Activated naive CD4-positive, alpha-beta T cell treated with anti-CD3 and anti-CD28 coated beads for 36 hours (primary cell): ENCODE data around the gene TRAPPC6A. TPM values are rescaled to one million over a fixed set of nuclear protein-coding genes. Genes with fewer than 3 reads are reported as not detected.

Source experiments
- CTCF ChIA-PET: fragments of 350-600 bp; sonication (Branson Sonifier 250); formaldehyde crosslinking; loops from one replicate; lab custom pipeline; 2021; ENCODE audit warnings: antibody characterized with exemption; lab: Charles Lee
- DNase-seq: peaks from one replicate; pipeline ENCODE4 v3.0.0-alpha.2; 2020
- H3K27ac Mint-ChIP-seq: one replicate; pipeline ENCODE4 v1.8.0; 2021; ENCODE audit warnings: mild to moderate bottlenecking, mixed read lengths
- H3K27me3 Mint-ChIP-seq: one replicate; pipeline ENCODE4 v1.8.0; 2021; ENCODE audit warnings: low read depth, mixed read lengths
- H3K36me3 Mint-ChIP-seq: one replicate; pipeline ENCODE4 v1.8.0; 2021; ENCODE audit warnings: low read depth, mixed read lengths
- H3K4me1 Mint-ChIP-seq: one replicate; pipeline ENCODE4 v1.8.0; 2021; ENCODE audit warnings: low read depth, mixed read lengths
- H3K4me3 Mint-ChIP-seq: one replicate; pipeline ENCODE4 v1.8.0; 2021; ENCODE audit warnings: mild to moderate bottlenecking, moderate library complexity, mixed read lengths
- H3K9me3 Mint-ChIP-seq: one replicate; pipeline ENCODE4 v1.8.0; 2021; ENCODE audit warnings: mixed read lengths
- intact Hi-C: fragments of 100-400 bp; cut with micrococcal nuclease; formaldehyde crosslinking; loops from one replicate; pipeline ENCODE4 v1.15.1; 2023
- total RNA-seq, 2 experiments: library from RNA; stranded (reverse); gene quantifications; one replicate each; pipeline ENCODE4 v1.2.3, GENCODE V29; 2021

TRAPPC6A gene
- total RNA-seq, 2 experiments from 2014 or later, result 28.1 to 28.4 TPM

- DNase-seq, result no peak
- intact Hi-C loops, result no loop called here
- Mint-ChIP-seq H3K36me3 (peaks cover 4% of the 10 kb centered on the region), H3K27ac (no peak overlapping the region), H3K27me3 (peaks cover 22% of the 10 kb centered on the region), H3K4me1 (peaks cover 18% of the 10 kb centered on the region), H3K4me3 (no peak overlapping the region), H3K9me3 (no peaks in the 10 kb centered on the region)
- CTCF ChIA-PET, result interaction anchor here (0.8 kb wide), 1 partner anchor 37 kb away, joined by 3 read pairs; no protein-coding TSS in a partner anchor
Measured at GRCh38 chr19:45150751-45151281, 27.2 kb downstream of the TRAPPC6A start.

DNA sequence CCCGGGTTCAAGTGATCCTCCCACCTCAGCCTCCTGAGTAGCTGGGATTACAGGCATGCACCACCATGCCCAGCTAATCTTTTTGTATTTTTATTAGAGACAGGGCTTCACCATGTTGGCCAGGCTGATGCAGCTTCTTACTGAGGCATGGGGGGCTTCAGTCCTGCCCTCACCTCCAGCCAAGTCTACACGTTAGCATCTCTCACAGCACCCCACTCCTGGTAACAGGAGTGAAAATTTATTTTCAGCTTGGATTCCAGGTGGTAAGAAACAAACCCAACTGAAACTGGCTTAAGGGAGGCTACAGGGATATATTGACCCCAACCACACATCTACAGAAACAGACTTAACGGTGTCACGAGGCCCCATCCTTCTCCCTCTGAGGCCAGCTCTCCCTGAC lies 27.9 kb downstream of the TRAPPC6A start:
- Mint-ChIP-seq H3K27me3 (peaks cover 19% of the 10 kb centered on the region), H3K27ac (no peak overlapping the region), H3K9me3 (no peaks in the 10 kb centered on the region), H3K4me3 (no peak overlapping the region), H3K4me1 (peaks cover 18% of the 10 kb centered on the region), H3K36me3 (peaks cover 4% of the 10 kb centered on the region)
- CTCF ChIA-PET, result interaction anchor here (0.6 to 0.8 kb wide), 2 partner anchors 37 to 667 kb away, joined by 3 read pairs; no protein-coding TSS in a partner anchor
- no peak for DNase-seq
- intact Hi-C loops, result no loop called here

GRCh38 chr19:45149129-45149528 lies 28.9 kb downstream of the TRAPPC6A start:
- DNase-seq, result no peak
- Mint-ChIP-seq H3K4me3 (no peak overlapping the region), H3K36me3 (peaks cover 4% of the 10 kb centered on the region), H3K27me3 (peaks cover 15% of the 10 kb centered on the region), H3K9me3 (no peaks in the 10 kb centered on the region), H3K4me1 (peaks cover 16% of the 10 kb centered on the region), H3K27ac (no peak overlapping the region)
- intact Hi-C loops, result no loop called here
- CTCF ChIA-PET, result interaction anchor here (0.6 to 0.9 kb wide), 2 partner anchors 15 to 733 kb away, joined by 3 read pairs; no protein-coding TSS in a partner anchor

GRCh38 chr19:45147835-45148676 lies 30.0 kb downstream of the TRAPPC6A start:
- intact Hi-C loops, result no loop called here
- peaks cover 11% of the 10 kb centered on the region for H3K4me1 Mint-ChIP-seq
- H3K27me3 Mint-ChIP-seq, result peaks cover 10% of the 10 kb centered on the region
- no peak for DNase-seq
- CTCF ChIA-PET, result interaction anchor here (0.6 to 0.9 kb wide), 3 partner anchors 16 to 734 kb away, joined by 3 to 4 read pairs (median 3); no protein-coding TSS in a partner anchor
- H3K4me3 Mint-ChIP-seq, result no peak overlapping the region
- H3K27ac Mint-ChIP-seq, result no peak overlapping the region
- H3K9me3 Mint-ChIP-seq, result no peaks in the 10 kb centered on the region
- H3K36me3 Mint-ChIP-seq, result peaks cover 5% of the 10 kb centered on the region

- Mint-ChIP-seq H3K4me1 (peaks cover 5% of the 10 kb centered on the region), H3K36me3 (peaks cover 8% of the 10 kb centered on the region), H3K9me3 (no peaks in the 10 kb centered on the region), H3K27me3 (peaks cover 4% of the 10 kb centered on the region), H3K4me3 (no peak overlapping the region), H3K27ac (no peak overlapping the region)
- DNase-seq, result no peak
- CTCF ChIA-PET, result no interaction called here
- intact Hi-C loops, result no loop called here
Measured at GRCh38 chr19:45146741-45147205, 31.3 kb downstream of the TRAPPC6A start.

- H3K4me3 Mint-ChIP-seq, result no peak overlapping the region
- H3K27me3 Mint-ChIP-seq, result no peaks in the 10 kb centered on the region
- peaks cover 2% of the 10 kb centered on the region for H3K4me1 Mint-ChIP-seq
- H3K36me3 Mint-ChIP-seq, result peaks cover 5% of the 10 kb centered on the region
- DNase-seq, result no peak
- H3K27ac Mint-ChIP-seq, result no peak overlapping the region
- intact Hi-C loops, result no loop called here
- no peaks in the 10 kb centered on the region for H3K9me3 Mint-ChIP-seq
- CTCF ChIA-PET, result no interaction called here
Measured at GRCh38 chr19:45146251-45146650, 31.8 kb downstream of the TRAPPC6A start.

GRCh38 chr19:45145270-45146189 lies 32.5 kb downstream of the TRAPPC6A start:
- Mint-ChIP-seq H3K27me3 (no peaks in the 10 kb centered on the region), H3K4me3 (no peak overlapping the region), H3K4me1 (peaks cover 2% of the 10 kb centered on the region), H3K36me3 (peaks cover 5% of the 10 kb centered on the region), H3K9me3 (no peaks in the 10 kb centered on the region), H3K27ac (no peak overlapping the region)
- CTCF ChIA-PET, result no interaction called here
- no peak for DNase-seq
- intact Hi-C loops, result no loop called here

DNA sequence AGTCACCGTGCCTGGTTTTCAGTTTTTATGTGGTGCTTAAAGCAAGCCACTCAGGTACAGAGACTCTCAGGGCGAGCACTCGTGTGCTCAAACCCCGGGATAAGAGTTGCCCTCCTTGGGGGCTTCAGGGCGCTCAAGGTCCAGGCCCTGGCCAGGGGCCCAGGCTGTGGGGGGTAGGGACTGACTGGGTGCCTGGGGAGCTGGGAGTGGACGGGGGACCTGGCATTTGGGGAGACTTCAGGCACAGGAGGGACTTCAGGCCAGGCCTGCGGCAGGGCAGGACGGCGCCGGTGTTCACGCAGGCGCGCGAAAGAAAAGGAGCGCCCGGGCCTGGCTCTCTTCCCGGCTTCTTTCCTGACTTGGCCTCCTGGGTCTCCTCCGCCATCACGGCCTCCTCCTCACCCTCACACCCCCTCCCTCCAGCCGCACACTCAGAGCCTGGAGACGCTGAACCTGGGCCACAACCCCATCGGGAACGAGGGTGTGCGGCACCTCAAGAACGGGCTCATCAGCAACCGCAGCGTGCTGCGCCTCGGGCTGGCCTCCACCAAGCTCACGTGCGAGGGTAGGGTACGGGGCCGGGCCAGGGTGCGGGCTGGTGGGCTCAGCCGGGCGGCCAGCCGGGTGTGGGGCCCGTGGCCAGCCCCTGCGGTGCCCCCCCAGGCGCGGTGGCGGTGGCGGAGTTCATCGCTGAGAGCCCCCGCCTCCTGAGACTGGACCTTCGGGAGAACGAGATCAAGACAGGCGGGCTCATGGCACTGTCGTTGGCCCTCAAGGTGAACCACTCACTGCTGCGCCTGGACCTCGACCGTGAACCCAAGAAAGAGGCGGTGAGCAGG lies 33.4 kb downstream of the TRAPPC6A start:
- Mint-ChIP-seq H3K36me3 (peaks cover 5% of the 10 kb centered on the region), H3K4me3 (no peak overlapping the region), H3K27me3 (no peaks in the 10 kb centered on the region), H3K4me1 (peaks cover 2% of the 10 kb centered on the region), H3K27ac (no peak overlapping the region), H3K9me3 (no peaks in the 10 kb centered on the region)
- intact Hi-C loops, result no loop called here
- CTCF ChIA-PET, result no interaction called here
- no peak for DNase-seq

DNA sequence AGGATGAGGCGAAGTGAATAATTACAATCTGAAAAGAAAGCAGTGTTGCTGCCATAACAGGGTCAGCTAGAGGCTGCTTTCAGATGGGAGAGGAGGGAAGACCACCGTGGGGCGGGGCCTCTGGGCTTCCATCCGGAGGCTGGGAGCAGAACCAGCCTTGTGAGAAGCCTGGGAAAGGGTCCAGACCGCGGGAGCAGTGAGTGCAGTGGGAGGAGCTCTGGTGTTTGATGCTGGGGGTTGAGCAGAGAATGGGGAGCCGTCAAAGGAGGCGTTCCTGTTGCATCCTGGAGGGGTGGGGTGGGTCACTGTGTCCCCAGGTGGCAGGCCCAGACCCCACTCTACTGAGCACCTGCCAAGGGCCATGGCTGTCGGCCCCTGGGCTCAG lies 35.3 kb downstream of the TRAPPC6A start:
- Mint-ChIP-seq H3K4me1 (no peaks in the 10 kb centered on the region), H3K27ac (no peak overlapping the region)
- CTCF ChIA-PET, result interaction anchor here (0.7 kb wide), 1 partner anchor 193 kb away, joined by 3 read pairs; no protein-coding TSS in a partner anchor

DNA sequence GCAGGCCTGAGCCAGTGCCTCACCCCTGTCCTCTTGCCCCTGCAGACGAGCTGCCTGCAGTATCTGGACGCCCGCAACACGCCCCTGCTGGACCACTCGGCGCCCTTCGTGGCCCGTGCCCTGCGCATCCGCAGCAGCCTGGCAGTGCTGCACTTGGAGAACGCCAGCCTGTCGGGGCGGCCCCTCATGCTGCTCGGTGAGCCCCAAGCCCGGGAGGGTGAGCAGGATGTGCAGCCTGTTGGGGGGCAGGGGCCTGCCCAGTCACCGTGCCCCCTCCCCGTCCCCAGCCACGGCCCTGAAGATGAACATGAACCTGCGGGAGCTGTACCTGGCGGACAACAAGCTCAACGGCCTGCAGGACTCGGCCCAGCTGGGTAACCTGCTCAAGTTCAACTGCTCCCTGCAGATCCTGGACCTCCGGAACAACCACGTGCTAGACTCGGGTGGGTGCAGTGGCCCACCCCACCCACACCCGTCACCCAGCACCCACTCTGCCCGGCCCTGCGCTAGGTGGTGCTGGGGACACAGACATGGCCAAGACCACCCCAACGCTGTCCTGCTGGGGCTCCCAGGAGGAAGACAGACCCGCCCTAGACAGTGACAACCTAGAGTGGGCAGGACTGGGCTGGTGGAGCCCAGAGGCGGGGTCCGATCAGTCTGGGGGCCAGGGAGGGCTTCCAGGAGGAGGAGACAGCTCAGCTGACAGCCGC lies 35.9 kb downstream of the TRAPPC6A start:
- no peak for DNase-seq
- no peak overlapping the region for H3K27ac Mint-ChIP-seq
- intact Hi-C loops, result no loop called here
- H3K27me3 Mint-ChIP-seq, result no peaks in the 10 kb centered on the region
- peaks cover 5% of the 10 kb centered on the region for H3K36me3 Mint-ChIP-seq
- H3K4me3 Mint-ChIP-seq, result no peak overlapping the region
- no peaks in the 10 kb centered on the region for H3K4me1 Mint-ChIP-seq
- no peaks in the 10 kb centered on the region for H3K9me3 Mint-ChIP-seq
- CTCF ChIA-PET, result interaction anchor here (0.7 kb wide), 1 partner anchor 194 kb away, joined by 3 read pairs; no protein-coding TSS in a partner anchor

More for the DNA sequence above, 35.3 kb downstream of the TRAPPC6A start:
- Mint-ChIP-seq H3K27me3 (no peaks in the 10 kb centered on the region), H3K4me3 (no peak overlapping the region), H3K36me3 (peaks cover 5% of the 10 kb centered on the region), H3K9me3 (no peaks in the 10 kb centered on the region)
- intact Hi-C loops, result no loop called here
- DNase-seq, result no peak
